ENCODE results near the gene CYSRT1.

- no peak for TF ChIP-seq CTCF (IDR thresholded peaks at IDR 0.05)
- TF ChIP-seq POLR2A (IDR thresholded peaks at IDR 0.05): no peak
Measured at GRCh38 chr9:137214620-137215019, 10.4 kb upstream of the CYSRT1 start.
